ENCODE data around the gene TAS2R19.
"Not testable (repeated sequence)": the region's sequence is repeated elsewhere in the genome, so short reads cannot be mapped to it uniquely, and the experiment has no call there.

TAS2R19 gene

GRCh38 chr12:11022520-11022919 is at the start of gene TAS2R19:
TAS2R19 (minus strand) TSS chr12:11022620; CDS start chr12:11022571, 49 bp downstream.
- no peak for DNase-seq

DNA sequence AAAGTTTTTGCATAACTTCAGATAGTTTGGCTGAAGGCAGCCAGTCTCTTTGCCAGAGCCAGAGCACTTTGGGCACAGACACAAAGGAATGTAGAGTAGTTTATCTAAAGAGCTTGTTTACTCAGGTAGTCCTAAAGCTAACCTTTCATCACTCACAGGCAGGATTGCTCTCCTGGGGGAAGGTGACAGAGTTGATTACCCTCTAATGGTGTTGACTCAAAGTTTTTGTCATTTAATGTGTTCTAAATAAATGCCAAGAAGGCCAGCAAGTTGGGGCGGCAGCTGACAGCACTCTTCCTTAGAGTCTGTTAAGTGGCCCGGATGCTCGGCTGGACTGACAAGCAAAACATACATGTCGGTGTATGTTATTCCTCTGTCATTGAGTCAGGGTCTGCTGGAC is 49.0 kb upstream of the TAS2R19 start:
- DNase-seq: no peak

GRCh38 chr12:11070999-11071398 is 48.6 kb upstream of the TAS2R19 start:
- DNase-seq: no peak

GRCh38 chr12:11069854-11070365 is 47.5 kb upstream of the TAS2R19 start:
- DNase-seq: no peak

DNA sequence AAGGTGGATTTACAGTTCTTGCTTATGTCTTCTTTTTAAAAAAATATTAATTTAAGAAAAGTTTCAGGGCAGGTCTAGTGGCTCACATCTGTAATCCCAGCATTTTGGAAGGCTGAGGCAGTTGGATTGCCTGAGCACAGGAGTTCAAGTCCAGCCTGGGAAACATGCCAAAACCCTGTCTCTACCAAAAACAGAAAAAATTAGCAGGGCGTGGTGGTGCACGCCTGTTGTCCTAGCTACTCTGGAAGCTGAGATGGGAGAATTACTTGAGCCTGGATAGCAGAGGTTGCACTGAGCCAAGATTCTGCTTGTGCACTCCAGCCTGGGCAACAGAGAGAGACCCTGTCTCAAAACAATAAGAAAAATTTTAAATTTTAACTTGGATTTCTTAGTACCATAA is 45.1 kb upstream of the TAS2R19 start:
- no peak for DNase-seq

DNA sequence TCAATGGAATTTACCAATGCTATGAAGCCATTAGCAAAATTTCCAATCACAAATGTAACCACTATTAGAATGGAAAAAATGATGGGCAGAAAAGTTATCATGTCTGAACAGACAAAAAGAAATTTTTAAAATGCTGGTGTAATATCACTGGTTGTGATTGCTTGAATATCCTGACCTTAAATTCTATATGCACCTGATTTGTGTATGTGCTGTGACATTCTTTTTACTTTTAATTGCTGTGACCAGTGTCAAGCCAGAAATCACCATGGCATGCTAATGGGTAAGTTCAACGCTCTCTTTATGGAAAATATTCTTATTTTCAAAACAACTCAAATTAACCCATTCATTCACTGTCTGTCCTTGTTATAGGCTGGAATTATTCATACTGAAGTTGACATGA is 39.8 kb upstream of the TAS2R19 start, which contains the start of gene TAS2R46:
TAS2R46 (minus strand) TSS at position 101 of the 400 bp plus-strand sequence; CDS start at position 101, 0 bp downstream.
- DNase-seq: not testable (repeated sequence)

GRCh38 chr12:11059784-11060183 is 37.4 kb upstream of the TAS2R19 start:
- no peak for DNase-seq

- DNase-seq: no peak
Observed at GRCh38 chr12:11059041-11059440, 36.6 kb upstream of the TAS2R19 start.

GRCh38 chr12:11055306-11055705 is 32.9 kb upstream of the TAS2R19 start:
- DNase-seq: no peak

- DNase-seq: not testable (repeated sequence)
Observed at GRCh38 chr12:11049806-11050531, 27.5 kb upstream of the TAS2R19 start.

DNA sequence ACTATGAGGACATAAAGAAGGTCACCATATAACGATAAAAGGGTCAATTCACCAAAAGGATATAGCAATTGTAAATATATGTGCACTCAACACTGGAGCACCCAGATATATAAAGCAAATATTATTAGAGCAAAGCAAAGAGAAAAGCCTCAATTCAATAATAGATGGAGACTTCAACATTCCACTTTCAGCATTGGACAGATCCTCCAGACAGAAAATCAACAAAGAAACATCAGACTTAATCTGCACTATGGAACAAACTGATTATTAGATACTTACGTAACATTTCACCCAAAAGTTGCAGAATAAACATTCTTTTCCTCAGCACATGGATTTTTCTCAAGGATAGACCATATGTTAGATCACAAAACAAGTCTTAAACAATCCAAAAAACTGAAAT is 18.9 kb upstream of the TAS2R19 start:
- DNase-seq: not testable (repeated sequence)

GRCh38 chr12:11040162-11040561 is 17.7 kb upstream of the TAS2R19 start:
- no peak for DNase-seq

DNA sequence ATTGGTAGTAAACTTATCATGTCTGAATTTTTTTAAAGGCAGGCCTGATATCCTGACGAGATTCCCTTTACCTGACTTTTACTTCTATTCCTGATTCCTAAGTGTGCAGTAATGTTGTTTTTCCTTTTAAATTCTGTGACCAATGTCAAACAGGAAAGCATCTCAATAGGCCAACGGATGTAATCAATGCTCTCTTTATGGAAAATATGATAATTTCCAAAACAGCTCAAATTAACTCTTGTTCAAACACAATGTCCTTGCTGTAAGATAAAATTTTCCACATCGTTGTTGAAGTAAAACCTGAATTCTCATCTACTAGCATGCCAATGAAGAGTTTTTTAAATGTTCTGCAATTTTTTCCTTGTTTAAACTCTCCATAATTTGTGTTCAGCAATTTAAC is 16.8 kb upstream of the TAS2R19 start:
- no peak for DNase-seq

GRCh38 chr12:11033959-11034358 is 11.5 kb upstream of the TAS2R19 start:
- not testable (repeated sequence) for DNase-seq

GRCh38 chr12:11031307-11031706 is 8.9 kb upstream of the TAS2R19 start, which contains the start of gene TAS2R31:
TAS2R31 (minus strand) TSS chr12:11031407; CDS start chr12:11031335, 72 bp downstream.
- no peak for DNase-seq

GRCh38 chr12:11026118-11026517 is 3.7 kb upstream of the TAS2R19 start:
- DNase-seq: no peak

- DNase-seq: no peak
Observed at GRCh38 chr12:11023387-11023786, 967 bp upstream of the TAS2R19 start.

GRCh38 chr12:11016937-11017336 is 5.5 kb downstream of the TAS2R19 start:
- no peak for DNase-seq

- DNase-seq: no peak
Observed at GRCh38 chr12:11015775-11016430, 6.5 kb downstream of the TAS2R19 start.

DNA sequence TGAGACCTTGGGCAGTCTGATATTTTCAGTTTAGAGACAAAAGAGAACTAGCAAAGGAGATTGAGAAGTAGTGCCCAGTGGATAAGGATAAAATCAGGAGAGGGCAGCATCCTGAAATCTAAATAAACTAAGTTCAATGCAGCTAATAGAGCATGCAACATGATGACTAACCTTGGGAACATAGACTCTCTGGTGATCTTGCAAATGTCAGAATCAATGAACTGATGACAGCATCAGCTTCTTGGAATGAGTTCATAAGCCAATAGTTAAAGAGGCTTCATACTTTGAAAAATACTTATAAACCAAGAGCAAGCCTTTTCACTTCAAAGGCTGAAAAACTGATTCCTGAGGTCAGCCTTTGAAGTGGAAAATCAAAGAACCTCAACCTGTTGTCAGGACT is 8.2 kb downstream of the TAS2R19 start:
- DNase-seq: no peak

DNA sequence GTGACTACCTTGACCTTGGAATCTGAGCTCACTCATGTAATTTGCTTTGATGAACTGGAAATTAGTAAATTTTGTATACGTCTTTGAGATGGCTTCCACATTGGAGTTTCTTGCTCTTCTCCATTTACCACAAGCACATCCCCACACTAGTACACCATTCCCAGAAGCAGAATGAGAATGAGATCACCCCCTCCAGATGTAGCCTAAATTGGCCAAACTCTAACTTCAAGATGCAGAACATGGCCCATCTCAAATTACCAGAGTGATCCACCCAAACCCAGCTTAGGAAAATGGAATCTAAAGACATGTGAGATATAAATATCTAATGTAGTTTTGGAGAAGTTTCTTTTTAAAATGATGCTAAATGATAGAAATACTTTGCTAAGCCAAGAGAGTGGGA is 14.8 kb downstream of the TAS2R19 start:
- DNase-seq: no peak

GRCh38 chr12:10998204-10998603 is 24.2 kb downstream of the TAS2R19 start, which contains the start of gene TAS2R20:
TAS2R20 (minus strand) TSS chr12:10998304; CDS start chr12:10997875, 429 bp downstream.
- no peak for DNase-seq

DNA sequence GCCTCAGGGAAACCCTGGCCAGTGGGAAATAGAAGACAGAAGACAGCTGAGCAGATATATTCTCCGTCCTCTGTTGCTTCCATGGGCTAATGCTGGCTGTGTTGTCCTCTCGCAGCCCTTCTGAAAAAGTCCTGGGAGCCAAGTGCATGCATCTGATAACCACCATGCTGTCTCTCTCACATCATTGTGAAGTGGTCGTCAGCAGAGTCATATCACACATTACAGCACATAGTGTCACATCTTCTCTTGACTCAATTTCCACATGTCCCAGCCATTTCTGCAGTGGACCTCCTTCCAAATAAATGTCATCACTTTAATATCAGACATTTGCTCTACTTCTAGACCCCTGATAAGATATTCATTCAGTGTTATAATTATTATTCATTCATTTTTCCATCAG is 28.1 kb downstream of the TAS2R19 start:
- DNase-seq: no peak

DNA sequence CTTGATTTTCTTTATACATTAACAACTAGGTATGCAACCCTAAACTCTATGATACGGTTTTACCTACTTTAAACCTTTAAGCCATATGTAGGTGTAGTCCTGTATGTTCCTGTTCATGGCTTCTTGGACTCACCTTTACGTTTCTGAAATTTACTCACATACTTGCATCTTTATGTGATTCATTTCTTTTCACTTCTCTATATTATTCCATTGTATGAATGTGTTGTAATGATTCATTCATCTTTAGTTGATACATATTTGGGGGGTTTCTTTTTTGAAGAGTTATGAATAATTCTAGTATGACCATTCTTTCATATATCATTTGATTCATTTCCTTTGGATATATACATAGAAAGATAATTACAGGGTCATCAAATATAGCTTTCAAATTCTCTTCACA is 33.3 kb downstream of the TAS2R19 start:
- DNase-seq: no peak

Measured in stimulated activated CD4-positive, alpha-beta T cell treated with anti-CD3 and anti-CD28 coated beads, Interleukin-4, amount 100 ng/mL, for 4 hours (primary cell).